Measurements from ENCODE around the gene SH3RF3.

DNA sequence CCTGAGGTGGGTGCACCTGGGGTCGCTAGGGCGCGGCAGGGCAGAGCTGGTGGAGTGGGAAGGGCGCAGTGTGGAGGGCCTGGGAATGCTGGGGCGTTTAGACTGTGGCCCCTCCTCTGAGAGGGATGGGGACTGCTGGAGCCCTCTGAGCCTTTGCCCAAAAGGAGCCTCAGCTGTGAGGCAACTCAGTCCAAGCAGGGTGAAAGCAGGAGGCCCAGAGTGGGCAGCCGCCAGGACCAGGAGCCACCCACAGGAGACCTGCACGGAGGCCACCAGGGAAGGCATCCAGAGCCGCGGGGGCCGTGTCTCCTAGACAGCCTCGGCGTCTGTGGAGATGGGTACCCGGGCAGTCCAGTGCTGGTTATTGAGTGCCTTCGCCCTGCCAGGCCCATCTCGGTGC is 369.9 kb downstream of the SH3RF3 start:
- TF ChIP-seq, protein P1, sequence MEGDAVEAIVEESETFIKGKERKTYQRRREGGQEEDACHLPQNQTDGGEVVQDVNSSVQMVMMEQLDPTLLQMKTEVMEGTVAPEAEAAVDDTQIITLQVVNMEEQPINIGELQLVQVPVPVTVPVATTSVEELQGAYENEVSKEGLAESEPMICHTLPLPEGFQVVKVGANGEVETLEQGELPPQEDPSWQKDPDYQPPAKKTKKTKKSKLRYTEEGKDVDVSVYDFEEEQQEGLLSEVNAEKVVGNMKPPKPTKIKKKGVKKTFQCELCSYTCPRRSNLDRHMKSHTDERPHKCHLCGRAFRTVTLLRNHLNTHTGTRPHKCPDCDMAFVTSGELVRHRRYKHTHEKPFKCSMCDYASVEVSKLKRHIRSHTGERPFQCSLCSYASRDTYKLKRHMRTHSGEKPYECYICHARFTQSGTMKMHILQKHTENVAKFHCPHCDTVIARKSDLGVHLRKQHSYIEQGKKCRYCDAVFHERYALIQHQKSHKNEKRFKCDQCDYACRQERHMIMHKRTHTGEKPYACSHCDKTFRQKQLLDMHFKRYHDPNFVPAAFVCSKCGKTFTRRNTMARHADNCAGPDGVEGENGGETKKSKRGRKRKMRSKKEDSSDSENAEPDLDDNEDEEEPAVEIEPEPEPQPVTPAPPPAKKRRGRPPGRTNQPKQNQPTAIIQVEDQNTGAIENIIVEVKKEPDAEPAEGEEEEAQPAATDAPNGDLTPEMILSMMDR (IDR thresholded peaks at IDR 0.05): no peak
- TF ChIP-seq TAF1 (IDR thresholded peaks at IDR 0.05; ENCODE audit: borderline replicate concordance, low read depth, low read length) (no peak), GABPA (IDR thresholded peaks at IDR 0.05; ENCODE audit: low read depth) (no peak), POLR2AphosphoS5 (IDR thresholded peaks at IDR 0.05; ENCODE audit: low read depth, low read length) (no peak), TCF12 (IDR thresholded peaks at IDR 0.05) (no peak), EP300 (IDR thresholded peaks at IDR 0.05; ENCODE audit: borderline replicate concordance in 1 of 2, low read depth in 1 of 2, low read length in 1 of 2) (no peak), MEF2A (IDR thresholded peaks at IDR 0.05; ENCODE audit: borderline replicate concordance, low read depth) (no peak), YY1 (IDR thresholded peaks at IDR 0.05; ENCODE audit: low read depth) (no peak), NFIC (IDR thresholded peaks at IDR 0.05; ENCODE audit: borderline replicate concordance) (no peak), RCOR1 (IDR thresholded peaks at IDR 0.05; ENCODE audit: low read length) (no peak), RAD21 (IDR thresholded peaks at IDR 0.05; ENCODE audit: low read length) (no peak)
- TF ChIP-seq, protein P2, sequence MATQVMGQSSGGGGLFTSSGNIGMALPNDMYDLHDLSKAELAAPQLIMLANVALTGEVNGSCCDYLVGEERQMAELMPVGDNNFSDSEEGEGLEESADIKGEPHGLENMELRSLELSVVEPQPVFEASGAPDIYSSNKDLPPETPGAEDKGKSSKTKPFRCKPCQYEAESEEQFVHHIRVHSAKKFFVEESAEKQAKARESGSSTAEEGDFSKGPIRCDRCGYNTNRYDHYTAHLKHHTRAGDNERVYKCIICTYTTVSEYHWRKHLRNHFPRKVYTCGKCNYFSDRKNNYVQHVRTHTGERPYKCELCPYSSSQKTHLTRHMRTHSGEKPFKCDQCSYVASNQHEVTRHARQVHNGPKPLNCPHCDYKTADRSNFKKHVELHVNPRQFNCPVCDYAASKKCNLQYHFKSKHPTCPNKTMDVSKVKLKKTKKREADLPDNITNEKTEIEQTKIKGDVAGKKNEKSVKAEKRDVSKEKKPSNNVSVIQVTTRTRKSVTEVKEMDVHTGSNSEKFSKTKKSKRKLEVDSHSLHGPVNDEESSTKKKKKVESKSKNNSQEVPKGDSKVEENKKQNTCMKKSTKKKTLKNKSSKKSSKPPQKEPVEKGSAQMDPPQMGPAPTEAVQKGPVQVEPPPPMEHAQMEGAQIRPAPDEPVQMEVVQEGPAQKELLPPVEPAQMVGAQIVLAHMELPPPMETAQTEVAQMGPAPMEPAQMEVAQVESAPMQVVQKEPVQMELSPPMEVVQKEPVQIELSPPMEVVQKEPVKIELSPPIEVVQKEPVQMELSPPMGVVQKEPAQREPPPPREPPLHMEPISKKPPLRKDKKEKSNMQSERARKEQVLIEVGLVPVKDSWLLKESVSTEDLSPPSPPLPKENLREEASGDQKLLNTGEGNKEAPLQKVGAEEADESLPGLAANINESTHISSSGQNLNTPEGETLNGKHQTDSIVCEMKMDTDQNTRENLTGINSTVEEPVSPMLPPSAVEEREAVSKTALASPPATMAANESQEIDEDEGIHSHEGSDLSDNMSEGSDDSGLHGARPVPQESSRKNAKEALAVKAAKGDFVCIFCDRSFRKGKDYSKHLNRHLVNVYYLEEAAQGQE (IDR thresholded peaks at IDR 0.05; ENCODE audit: low read depth, low read length): no peak
- TF ChIP-seq, protein P3, sequence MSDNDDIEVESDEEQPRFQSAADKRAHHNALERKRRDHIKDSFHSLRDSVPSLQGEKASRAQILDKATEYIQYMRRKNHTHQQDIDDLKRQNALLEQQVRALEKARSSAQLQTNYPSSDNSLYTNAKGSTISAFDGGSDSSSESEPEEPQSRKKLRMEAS (IDR thresholded peaks at IDR 0.05; ENCODE audit: low read depth): no peak

All from SK-N-SH (cell line).